Neutrophil (primary cell): ENCODE data around the gene KIF4B.
"Not testable (repeated sequence)": the region's sequence is repeated elsewhere in the genome, so short reads cannot be mapped to it uniquely, and the experiment has no call there.

Experiments
- H3K27ac ChIP-seq: fragments of 200-600 bp; sonication (generic); 2 replicates; pipeline ENCODE4 v1.5.1; 2016; ENCODE audit warnings: mild to moderate bottlenecking, moderate library complexity
- H3K27me3 ChIP-seq: fragments of 200-600 bp; sonication (generic); 2 replicates; pipeline ENCODE4 v1.6.0; 2016; ENCODE audit warnings: mild to moderate bottlenecking
- H3K36me3 ChIP-seq: fragments of 200-600 bp; sonication (generic); 2 replicates; pipeline ENCODE4 v1.5.1; 2017
- H3K4me1 ChIP-seq, 2 experiments: fragments of 200-600 bp in 1 of 2; sonication (generic) in 1 of 2; 1 replicate in 1 of 2; 2 replicates in 1 of 2; pipeline versions ENCODE4 v1.5.1 to v1.6.1; 2013 to 2016; ENCODE audit warnings: low read depth in 1 of 2, low read length in 1 of 2, mild to moderate bottlenecking in 1 of 2, moderate library complexity in 1 of 2; ENCODE audit not compliant: control insufficient read depth in 1 of 2, insufficient read depth in 1 of 2
- H3K4me3 ChIP-seq, 2 experiments: fragments of 200-600 bp in 1 of 2; sonication (generic) in 1 of 2; 1 replicate in 1 of 2; 2 replicates in 1 of 2; pipeline ENCODE4 v1.5.1; 2013 to 2016; ENCODE audit warnings: low read depth in 1 of 2, low read length in 1 of 2, mild to moderate bottlenecking in 1 of 2, moderate library complexity in 1 of 2
- H3K9me3 ChIP-seq: fragments of 200-600 bp; sonication (generic); 2 replicates; pipeline ENCODE4 v1.5.1; 2016
- TF ChIP-seq, protein P1 (sequence below): fragments of 200-600 bp; sonication (generic); IDR thresholded peaks from 2 replicates; pipeline ENCODE4 v1.5.1; 2016; ENCODE audit warnings: antibody characterized with exemption

The KIF4B gene

DNA sequence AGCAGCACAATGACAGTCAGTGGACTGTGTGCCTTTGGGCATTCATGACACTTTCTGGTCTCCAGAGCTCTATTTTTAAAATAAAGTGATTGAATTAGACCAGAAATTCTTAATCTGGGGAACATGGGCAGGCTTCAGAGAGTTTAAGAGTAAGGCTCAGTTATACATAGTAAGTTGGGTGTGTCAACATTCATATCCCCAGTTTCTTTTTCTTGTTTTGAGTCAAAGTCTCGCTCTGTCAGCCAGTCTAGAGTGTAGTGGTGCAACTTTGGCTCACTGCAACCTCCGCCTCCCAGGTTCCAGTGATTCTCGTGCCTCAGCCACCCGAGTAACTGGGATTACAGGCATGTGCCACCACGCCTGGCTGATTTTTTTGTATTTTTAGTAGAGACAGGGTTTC lies 13.7 kb upstream of the KIF4B start:
- no peak overlapping the region for H3K4me3 ChIP-seq
- no peak overlapping the region for H3K27ac ChIP-seq
- H3K4me1 ChIP-seq, result no peaks in the 10 kb centered on the region
- no peaks in the 10 kb centered on the region for H3K9me3 ChIP-seq
- TF ChIP-seq, protein P1, sequence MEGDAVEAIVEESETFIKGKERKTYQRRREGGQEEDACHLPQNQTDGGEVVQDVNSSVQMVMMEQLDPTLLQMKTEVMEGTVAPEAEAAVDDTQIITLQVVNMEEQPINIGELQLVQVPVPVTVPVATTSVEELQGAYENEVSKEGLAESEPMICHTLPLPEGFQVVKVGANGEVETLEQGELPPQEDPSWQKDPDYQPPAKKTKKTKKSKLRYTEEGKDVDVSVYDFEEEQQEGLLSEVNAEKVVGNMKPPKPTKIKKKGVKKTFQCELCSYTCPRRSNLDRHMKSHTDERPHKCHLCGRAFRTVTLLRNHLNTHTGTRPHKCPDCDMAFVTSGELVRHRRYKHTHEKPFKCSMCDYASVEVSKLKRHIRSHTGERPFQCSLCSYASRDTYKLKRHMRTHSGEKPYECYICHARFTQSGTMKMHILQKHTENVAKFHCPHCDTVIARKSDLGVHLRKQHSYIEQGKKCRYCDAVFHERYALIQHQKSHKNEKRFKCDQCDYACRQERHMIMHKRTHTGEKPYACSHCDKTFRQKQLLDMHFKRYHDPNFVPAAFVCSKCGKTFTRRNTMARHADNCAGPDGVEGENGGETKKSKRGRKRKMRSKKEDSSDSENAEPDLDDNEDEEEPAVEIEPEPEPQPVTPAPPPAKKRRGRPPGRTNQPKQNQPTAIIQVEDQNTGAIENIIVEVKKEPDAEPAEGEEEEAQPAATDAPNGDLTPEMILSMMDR, result no peak
- peaks cover 17% of the 10 kb centered on the region for H3K27me3 ChIP-seq
- H3K36me3 ChIP-seq, result no peaks in the 10 kb centered on the region

DNA sequence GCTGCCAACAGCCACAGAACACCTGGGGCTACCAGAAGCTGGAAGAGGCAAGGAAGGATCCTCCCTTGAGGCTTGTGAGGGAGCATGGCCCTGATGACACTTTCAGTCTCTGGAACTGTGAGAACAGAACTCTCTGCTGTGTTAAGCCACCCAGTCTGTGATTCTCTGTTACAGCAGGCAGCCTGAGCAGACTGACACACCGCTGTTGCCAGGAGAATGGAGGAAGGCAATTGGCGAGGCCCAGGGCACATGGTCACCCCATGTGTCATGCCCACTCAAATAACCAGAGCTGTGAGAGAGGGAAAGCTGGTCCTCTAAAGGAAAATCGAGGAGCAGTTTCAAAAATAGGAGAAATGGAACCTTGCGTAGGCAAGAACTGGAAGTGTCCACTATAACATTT lies 12.0 kb upstream of the KIF4B start:
- no peak overlapping the region for H3K4me3 ChIP-seq
- H3K9me3 ChIP-seq, result no peaks in the 10 kb centered on the region
- no peaks in the 10 kb centered on the region for H3K4me1 ChIP-seq
- TF ChIP-seq, protein P1, result no peak
- no peaks in the 10 kb centered on the region for H3K36me3 ChIP-seq
- no peak overlapping the region for H3K27ac ChIP-seq
- peaks cover 17% of the 10 kb centered on the region for H3K27me3 ChIP-seq

GRCh38 chr5:155002722-155003121 lies 10.8 kb upstream of the KIF4B start:
- not testable (repeated sequence) for H3K9me3 ChIP-seq, H3K36me3 ChIP-seq, H3K27ac ChIP-seq, H3K4me1 ChIP-seq, H3K4me3 ChIP-seq, H3K27me3 ChIP-seq

DNA sequence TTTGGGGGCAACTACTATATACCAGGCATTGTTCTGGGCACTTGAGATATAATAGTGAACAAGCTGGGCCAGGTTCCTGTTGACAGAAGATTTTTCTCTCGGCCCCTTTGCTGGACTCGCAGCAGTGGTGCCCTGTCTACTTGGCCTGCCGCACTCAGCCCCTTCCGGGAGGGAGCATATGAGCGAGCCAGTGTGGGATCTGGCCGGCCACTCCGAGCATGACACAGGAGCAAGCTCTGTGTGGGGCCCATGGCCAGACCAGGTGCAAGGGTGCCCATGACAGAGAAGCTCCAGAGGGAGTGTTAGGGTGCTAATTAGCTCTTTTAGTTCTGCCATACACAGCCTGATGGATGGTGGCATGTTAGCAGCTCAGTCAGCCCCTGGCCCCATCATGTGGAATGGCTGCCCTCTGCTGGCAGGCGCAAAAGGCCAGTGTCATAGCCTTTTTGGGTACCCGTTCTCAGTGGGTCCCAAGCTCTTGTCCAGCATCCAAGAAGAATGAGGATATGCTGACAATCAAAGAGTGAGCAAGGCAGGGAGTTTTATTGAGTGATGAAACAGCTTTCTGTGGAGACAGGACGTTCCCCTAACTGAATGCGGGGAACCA lies 9.3 kb upstream of the KIF4B start:
- Histone ChIP-seq H3K27ac (no peak overlapping the region), H3K4me1 (no peaks in the 10 kb centered on the region), H3K9me3 (no peaks in the 10 kb centered on the region), H3K36me3 (no peaks in the 10 kb centered on the region), H3K4me3 (no peak overlapping the region), H3K27me3 (no peaks in the 10 kb centered on the region)
- TF ChIP-seq, protein P1, result no peak

- H3K27ac ChIP-seq, H3K4me1 ChIP-seq, H3K27me3 ChIP-seq, H3K36me3 ChIP-seq, H3K9me3 ChIP-seq, H3K4me3 ChIP-seq: not testable (repeated sequence)
These were observed 7.3 kb upstream of the KIF4B start for GRCh38 chr5:155006265-155006664.

GRCh38 chr5:155008669-155009068 lies 4.9 kb upstream of the KIF4B start:
- Histone ChIP-seq H3K36me3 (no peaks in the 10 kb centered on the region), H3K9me3 (no peaks in the 10 kb centered on the region), H3K27ac (no peak overlapping the region), H3K4me1 (no peaks in the 10 kb centered on the region), H3K4me3 (no peak overlapping the region), H3K27me3 (no peaks in the 10 kb centered on the region)
- TF ChIP-seq, protein P1, result no peak

- Histone ChIP-seq H3K36me3 (no peaks in the 10 kb centered on the region), H3K27ac (no peak overlapping the region), H3K4me3 (no peak overlapping the region), H3K27me3 (no peaks in the 10 kb centered on the region), H3K9me3 (no peaks in the 10 kb centered on the region), H3K4me1 (no peaks in the 10 kb centered on the region)
- TF ChIP-seq, protein P1, result no peak
These were observed 2.7 kb upstream of the KIF4B start for GRCh38 chr5:155010881-155011280.
